ENCODE data around the gene FAM174B.

DNA sequence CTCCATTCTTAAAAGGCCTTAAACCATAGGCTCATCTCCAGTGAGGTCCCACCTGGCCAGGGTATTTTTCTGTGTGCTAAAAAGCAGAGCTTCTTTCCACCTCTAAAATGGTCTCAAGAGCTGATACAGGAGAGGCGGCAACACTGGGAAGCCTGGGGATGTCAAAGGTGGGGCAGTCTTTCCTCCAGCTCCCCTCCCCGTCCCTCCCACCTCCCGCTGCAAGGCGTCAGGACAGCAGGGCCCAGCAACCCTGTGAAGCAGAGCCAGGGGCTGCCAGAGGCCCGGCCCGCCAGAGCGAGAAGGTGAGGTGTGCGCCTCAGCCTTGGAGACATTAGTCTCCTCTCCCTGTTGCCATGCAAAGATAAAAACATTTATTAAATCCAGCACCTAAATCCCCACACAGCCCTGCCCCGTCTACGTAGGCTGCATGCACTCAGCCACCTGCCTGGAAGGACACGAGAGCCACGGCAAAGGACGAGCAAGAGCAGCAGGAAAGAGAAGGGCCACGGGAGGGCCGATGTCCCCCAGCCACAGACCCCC, 75.6 kb downstream of the FAM174B start:
- TF ChIP-seq CTCF (IDR thresholded peaks at IDR 0.05) = no peak
- TF ChIP-seq POLR2A (IDR thresholded peaks at IDR 0.05) = no peak

All from thyroid gland (tissue), 4 donors.